ENCODE results near the gene CHD1L.
"Not testable (repeated sequence)": the region's sequence is repeated elsewhere in the genome, so short reads cannot be mapped to it uniquely, and the experiment has no call there.

The CHD1L gene

GRCh38 chr1:147292631-147293251, 50.3 kb downstream of the CHD1L start:
- Histone ChIP-seq H3K4me1 (no peaks in the 10 kb centered on the region), H3K4me3 (no peak overlapping the region), H3K36me3 (peaks cover 100% of the 10 kb centered on the region), H4K20me1 (no peaks in the 10 kb centered on the region), H3K27me3 (no peaks in the 10 kb centered on the region), H3K9ac (no peak overlapping the region), H3K4me2 (no peak overlapping the region), H3K27ac (no peak overlapping the region), H3K9me3 (peaks cover 35% of the 10 kb centered on the region)
- TF ChIP-seq Cebpa-rat (IDR thresholded peaks at IDR 0.05), result no peak

- H3K36me3 ChIP-seq, result peaks cover 83% of the 10 kb centered on the region
- H3K9me3 ChIP-seq, result peaks cover 78% of the 10 kb centered on the region
- H4K20me1 ChIP-seq, result no peaks in the 10 kb centered on the region
- no peak for TF ChIP-seq Cebpa-rat (IDR thresholded peaks at IDR 0.05)
- H3K4me1 ChIP-seq, result no peaks in the 10 kb centered on the region
- no peak overlapping the region for H3K27ac ChIP-seq
- no peak overlapping the region for H3K4me2 ChIP-seq
- H3K9ac ChIP-seq, result no peak overlapping the region
- no peaks in the 10 kb centered on the region for H3K27me3 ChIP-seq
- H3K4me3 ChIP-seq, result no peak overlapping the region
Measured at GRCh38 chr1:147297438-147297837, 55.0 kb downstream of the CHD1L start.

- H3K4me1 ChIP-seq, H4K20me1 ChIP-seq, H3K9ac ChIP-seq, H3K27me3 ChIP-seq, H3K27ac ChIP-seq, H3K4me3 ChIP-seq, H3K4me2 ChIP-seq, H3K36me3 ChIP-seq: not testable (repeated sequence)
- H3K9me3 ChIP-seq, result peaks cover 74% of the 10 kb centered on the region
Measured at GRCh38 chr1:147305803-147306202, 63.3 kb downstream of the CHD1L start.

- Histone ChIP-seq H3K4me1 (no peaks in the 10 kb centered on the region), H3K4me3 (no peak overlapping the region), H3K27me3 (no peaks in the 10 kb centered on the region), H3K27ac (no peak overlapping the region), H3K36me3 (no peaks in the 10 kb centered on the region), H3K9ac (no peak overlapping the region), H3K4me2 (no peak overlapping the region), H3K9me3 (peaks cover 12% of the 10 kb centered on the region), H4K20me1 (no peaks in the 10 kb centered on the region)
- TF ChIP-seq Cebpa-rat (IDR thresholded peaks at IDR 0.05), result no peak
Measured at GRCh38 chr1:147316968-147317367, 74.5 kb downstream of the CHD1L start.

GRCh38 chr1:147326933-147327687, 84.6 kb downstream of the CHD1L start:
- not testable (repeated sequence) for H3K4me2 ChIP-seq, H3K4me1 ChIP-seq, H3K9ac ChIP-seq, H3K36me3 ChIP-seq, H4K20me1 ChIP-seq, H3K27ac ChIP-seq, H3K9me3 ChIP-seq, H3K27me3 ChIP-seq, H3K4me3 ChIP-seq

GRCh38 chr1:147334292-147334691, 91.8 kb downstream of the CHD1L start:
- no peak for TF ChIP-seq Cebpa-rat (IDR thresholded peaks at IDR 0.05)
- Histone ChIP-seq H3K27ac (no peak overlapping the region), H3K4me3 (no peak overlapping the region), H3K4me2 (no peak overlapping the region), H3K9me3 (no peaks in the 10 kb centered on the region), H3K9ac (no peak overlapping the region), H3K27me3 (no peaks in the 10 kb centered on the region), H3K36me3 (no peaks in the 10 kb centered on the region), H4K20me1 (no peaks in the 10 kb centered on the region), H3K4me1 (no peaks in the 10 kb centered on the region)

- H3K9me3 ChIP-seq, result no peaks in the 10 kb centered on the region
- H3K36me3 ChIP-seq, result no peaks in the 10 kb centered on the region
- H3K27ac ChIP-seq, result no peak overlapping the region
- no peak for TF ChIP-seq Cebpa-rat (IDR thresholded peaks at IDR 0.05)
- H3K27me3 ChIP-seq, result no peaks in the 10 kb centered on the region
- H4K20me1 ChIP-seq, result no peaks in the 10 kb centered on the region
- H3K9ac ChIP-seq, result no peak overlapping the region
- H3K4me1 ChIP-seq, result no peaks in the 10 kb centered on the region
- H3K4me3 ChIP-seq, result no peak overlapping the region
- H3K4me2 ChIP-seq, result no peak overlapping the region
Measured at GRCh38 chr1:147336291-147336690, 93.8 kb downstream of the CHD1L start.

GRCh38 chr1:147337040-147337630, 94.7 kb downstream of the CHD1L start:
- no peak for TF ChIP-seq Cebpa-rat (IDR thresholded peaks at IDR 0.05)
- H3K9ac ChIP-seq, result no peak overlapping the region

GRCh38 chr1:147338571-147338970, 96.1 kb downstream of the CHD1L start:
- no peak overlapping the region for H3K9ac ChIP-seq
- peaks cover 6% of the 10 kb centered on the region; the same call in 1 of the 2 replicates for H3K9me3 ChIP-seq
- no peaks in the 10 kb centered on the region for H3K27me3 ChIP-seq
- H3K27ac ChIP-seq, result no peak overlapping the region
- no peaks in the 10 kb centered on the region for H3K4me1 ChIP-seq
- no peak overlapping the region for H3K4me2 ChIP-seq
- TF ChIP-seq Cebpa-rat (IDR thresholded peaks at IDR 0.05), result no peak
- no peaks in the 10 kb centered on the region for H4K20me1 ChIP-seq
- H3K4me3 ChIP-seq, result no peak overlapping the region
- H3K36me3 ChIP-seq, result no peaks in the 10 kb centered on the region

More at GRCh38 chr1:147337040-147337630, 94.7 kb downstream of the CHD1L start:
- Histone ChIP-seq H3K27ac (no peak overlapping the region), H3K4me3 (no peak overlapping the region), H3K36me3 (no peaks in the 10 kb centered on the region), H3K9me3 (no peaks in the 10 kb centered on the region), H4K20me1 (no peaks in the 10 kb centered on the region), H3K4me1 (no peaks in the 10 kb centered on the region), H3K27me3 (no peaks in the 10 kb centered on the region), H3K4me2 (no peak overlapping the region)

- H3K4me2 ChIP-seq, result no peak overlapping the region
- H3K27ac ChIP-seq, result no peak overlapping the region
- no peaks in the 10 kb centered on the region for H3K27me3 ChIP-seq
- H3K9ac ChIP-seq, result no peak overlapping the region
- no peak overlapping the region for H3K4me3 ChIP-seq
- H3K36me3 ChIP-seq, result no peaks in the 10 kb centered on the region
- no peaks in the 10 kb centered on the region for H3K4me1 ChIP-seq
- no peak for TF ChIP-seq Cebpa-rat (IDR thresholded peaks at IDR 0.05)
- peaks cover 6% of the 10 kb centered on the region; the same call in 1 of the 2 replicates for H3K9me3 ChIP-seq
- no peaks in the 10 kb centered on the region for H4K20me1 ChIP-seq
Measured at GRCh38 chr1:147341246-147341645, 98.8 kb downstream of the CHD1L start.

All from BLaER1 (cell line).